Renal cortex interstitium (tissue), 11 donors: ENCODE data around the gene MECR. TPM values are rescaled to one million over a fixed set of nuclear protein-coding genes. Genes with fewer than 3 reads are reported as not detected.
A peak's percentile ranks its signal among the peaks of the same experiment; 100 is the strongest.
"Not testable (repeated sequence)": the region's sequence is repeated elsewhere in the genome, so short reads cannot be mapped to it uniquely, and the experiment has no call there.

Source experiments
- DNase-seq, 11 donors: peaks; one replicate each; pipeline ENCODE4 v3.0.0-alpha.2; 2013; ENCODE audit warnings: low read depth in 9 of 11, low spot score in 4 of 11; ENCODE audit errors: extremely low read depth in 1 of 11
- polyA plus RNA-seq, 3 donors: library from polyadenylated mRNA; unstranded; fragments of 120-200 nt; gene quantifications; one replicate each; pipeline ENCODE4 v1.2.1, GENCODE V29; 2013; ENCODE audit not compliant: insufficient read length in 3 of 3

The MECR gene
- polyA plus RNA-seq, 3 donors = 28.1 to 37.0 (median 33.2) TPM

DNA sequence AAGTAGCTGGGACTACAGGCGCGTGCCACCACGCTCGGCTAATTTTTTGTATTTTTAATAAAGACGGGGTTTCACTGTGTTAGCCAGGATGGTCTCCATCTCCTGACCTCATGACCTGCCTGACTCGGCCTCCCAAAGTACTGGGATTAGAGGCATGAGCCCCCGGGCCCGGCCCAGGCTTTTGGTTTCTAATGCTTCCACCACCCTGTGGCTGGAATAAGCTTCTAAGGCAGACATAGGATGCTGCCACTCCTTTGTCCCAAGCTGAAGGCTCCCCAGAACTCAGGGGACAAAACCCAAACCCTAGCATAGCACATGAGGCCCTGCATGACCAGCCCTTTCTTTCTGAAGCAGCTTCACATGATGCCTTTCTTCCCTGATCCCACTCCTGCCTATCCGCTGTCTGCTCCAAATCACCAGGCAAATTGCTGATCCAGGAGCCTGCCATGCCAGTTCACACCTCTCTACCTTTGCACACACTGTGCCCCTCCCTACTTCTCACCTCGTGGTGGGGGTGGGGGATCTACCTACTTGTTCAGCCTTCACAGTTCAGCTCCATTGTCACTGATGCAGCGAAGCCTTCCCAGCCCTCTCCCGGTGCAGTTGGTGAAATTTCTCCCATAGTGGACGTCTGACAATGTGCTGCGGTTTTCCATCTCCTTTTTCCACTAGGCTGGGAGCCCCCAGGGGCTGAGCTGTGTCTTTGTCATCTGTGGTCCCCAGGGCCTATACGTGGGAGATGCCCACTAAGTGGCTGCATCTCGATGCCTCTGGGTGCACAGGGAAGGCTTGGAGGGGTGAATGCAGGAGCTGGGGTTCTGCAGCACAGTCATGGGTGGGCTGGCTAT, 12.5 kb upstream of the MECR start:
- DNase-seq = no peak

- DNase-seq = no peak
Measured at GRCh38 chr1:29240986-29241385, 10.3 kb upstream of the MECR start.

DNA sequence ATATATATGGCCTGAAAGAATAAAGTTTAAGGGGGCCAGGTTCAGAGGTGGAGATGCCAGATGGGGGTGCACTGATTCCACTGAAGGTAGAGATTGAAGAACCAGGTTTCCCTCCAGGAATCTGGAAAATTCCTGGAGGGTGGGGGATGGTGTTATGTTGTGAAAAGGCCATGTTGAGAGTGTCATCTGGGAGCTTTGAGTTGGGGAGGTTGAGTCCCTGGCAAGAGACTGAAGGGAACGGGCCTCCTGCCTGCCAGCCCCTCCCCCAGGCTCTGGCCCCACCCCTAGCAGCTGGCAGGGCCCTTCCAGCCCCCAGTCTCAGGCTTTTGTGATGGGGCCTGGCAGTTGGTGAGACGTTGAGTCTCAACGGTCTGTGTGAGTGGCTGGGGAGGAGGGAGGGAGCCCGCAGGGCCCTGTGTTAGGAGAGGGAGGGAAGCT, 9.7 kb upstream of the MECR start:
- DNase-seq = no peak

DNA sequence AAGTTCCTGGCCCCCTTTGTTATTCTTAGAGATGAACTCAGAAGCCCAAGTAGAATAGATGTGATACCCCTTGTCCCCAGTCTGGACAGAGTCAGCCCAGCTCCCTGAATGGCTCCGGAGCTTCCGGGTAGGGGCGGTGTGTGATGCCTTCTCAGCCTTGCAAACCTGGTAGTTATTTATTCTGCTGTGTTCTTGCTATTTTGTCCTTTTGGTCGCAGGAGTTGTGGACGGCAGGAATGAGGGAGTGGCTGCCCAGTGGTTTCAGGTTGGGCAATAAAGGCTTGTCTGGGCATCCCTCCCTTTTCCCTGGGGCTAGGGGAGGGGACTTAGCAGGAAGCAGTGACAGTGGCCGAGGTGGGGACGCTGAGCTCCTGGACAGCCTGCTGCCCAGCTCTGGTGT, 8.4 kb upstream of the MECR start:
- DNase-seq = no peak

- DNase-seq = no peak
Measured at GRCh38 chr1:29238620-29239002, 7.9 kb upstream of the MECR start.

DNA sequence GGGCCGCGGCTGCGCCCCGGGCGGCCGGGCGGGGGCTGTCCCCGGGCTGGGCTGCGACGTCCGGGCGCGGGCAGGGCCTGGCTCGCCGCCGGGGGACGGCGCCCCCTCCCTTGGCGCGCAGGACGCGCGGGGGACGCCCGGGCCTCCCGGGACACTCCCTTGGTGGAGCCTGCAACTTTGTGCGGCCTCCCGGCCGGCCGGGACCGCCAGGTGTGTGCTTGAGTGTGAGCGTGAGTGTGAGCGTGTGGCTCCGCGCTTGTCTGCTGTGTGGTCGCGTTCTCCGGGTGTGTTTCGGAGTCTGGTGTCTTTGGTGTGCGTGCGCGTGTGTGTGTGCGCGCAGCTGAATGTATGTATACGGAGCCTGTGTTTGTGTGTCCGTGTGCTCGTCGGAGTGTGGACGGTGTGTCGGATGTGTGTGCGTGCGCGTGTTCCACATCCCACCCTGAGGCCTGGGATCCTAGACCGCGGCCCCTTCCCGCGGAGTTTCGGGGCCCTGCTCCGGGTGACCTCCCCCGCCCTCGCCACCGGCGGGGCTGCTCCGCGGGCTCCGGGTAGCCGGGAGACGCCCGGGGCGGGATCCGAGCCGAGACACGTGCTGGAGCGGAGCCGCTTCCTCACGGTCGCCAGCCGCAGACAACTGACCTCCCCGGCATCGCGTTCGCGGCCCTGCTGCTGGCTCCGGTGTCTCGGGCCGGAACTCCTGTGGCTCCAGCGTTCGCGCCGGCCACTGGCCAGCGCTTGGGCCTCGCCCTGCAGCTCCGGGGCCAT, 7.3 kb upstream of the MECR start:
- DNase-seq = no peak

GRCh38 chr1:29237129-29237821, 6.5 kb upstream of the MECR start:
- peak in 4 of 11 donors; percentile 36 to 53 (median 51) for DNase-seq

GRCh38 chr1:29236712-29237128, 6.0 kb upstream of the MECR start:
- no peak for DNase-seq

DNA sequence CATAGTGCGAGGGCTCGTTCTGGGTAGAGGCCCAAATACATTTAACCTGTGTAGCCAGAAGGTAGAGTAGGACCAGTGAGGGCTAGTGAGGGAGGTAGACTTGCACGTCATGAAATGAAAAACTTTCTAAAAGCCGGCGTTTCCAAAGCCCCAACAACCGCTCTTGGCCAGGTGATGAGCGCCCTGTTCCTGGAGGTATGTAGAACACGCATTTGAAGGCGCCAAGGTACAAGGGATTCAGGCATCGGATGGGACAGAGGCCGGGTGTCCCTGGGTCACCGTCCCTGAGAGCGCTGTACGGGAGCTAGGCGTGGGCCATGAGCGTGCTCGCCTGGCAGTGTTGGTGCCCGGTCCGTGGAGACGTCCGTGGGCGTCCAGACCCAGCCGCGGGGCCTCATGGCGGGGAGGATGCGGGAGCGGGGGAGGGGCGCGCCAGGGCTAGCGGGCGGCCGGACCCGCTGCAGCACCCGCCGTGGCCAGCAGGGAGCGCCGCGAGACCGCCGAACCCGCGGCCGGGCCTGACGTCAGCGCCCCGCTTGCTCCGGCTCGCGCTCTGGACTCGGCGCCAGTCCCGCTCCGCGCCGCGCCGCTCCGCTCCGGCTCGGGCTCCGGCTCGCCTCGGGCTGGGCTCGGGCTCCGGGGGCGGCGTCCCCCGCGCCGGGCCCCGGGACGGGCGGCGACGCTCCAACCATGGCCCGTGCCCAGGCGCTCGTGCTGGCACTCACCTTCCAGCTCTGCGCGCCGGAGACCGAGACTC, 5.4 kb upstream of the MECR start, which contains the start of gene PTPRU:
Gene PTPRU (plus strand): TSS at position 568 of the 757 bp plus-strand sequence. CDS start 123 bp downstream, at position 691.
- peak in 6 of 11 donors; percentile 57 to 76 (median 68) for DNase-seq

DNA sequence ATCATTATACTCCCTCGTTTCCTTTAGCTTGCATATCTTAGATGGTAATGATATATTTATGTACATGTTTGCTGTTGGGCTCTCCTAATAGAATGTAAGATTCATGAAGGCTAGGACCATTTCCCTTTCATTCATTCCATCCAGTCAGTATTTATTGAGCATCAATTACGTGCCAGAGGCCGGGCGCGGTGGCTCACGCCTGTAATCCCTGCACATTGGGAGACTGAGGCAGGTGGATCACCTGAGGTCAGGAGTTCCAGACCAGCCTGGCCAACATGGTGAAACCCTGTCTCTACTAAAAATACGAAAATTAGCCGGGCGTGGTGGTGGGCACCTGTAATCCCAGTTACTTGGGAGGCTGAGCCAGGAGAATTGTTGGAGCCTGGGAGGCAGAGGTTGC, 4.1 kb upstream of the MECR start:
- DNase-seq = not testable (repeated sequence)

DNA sequence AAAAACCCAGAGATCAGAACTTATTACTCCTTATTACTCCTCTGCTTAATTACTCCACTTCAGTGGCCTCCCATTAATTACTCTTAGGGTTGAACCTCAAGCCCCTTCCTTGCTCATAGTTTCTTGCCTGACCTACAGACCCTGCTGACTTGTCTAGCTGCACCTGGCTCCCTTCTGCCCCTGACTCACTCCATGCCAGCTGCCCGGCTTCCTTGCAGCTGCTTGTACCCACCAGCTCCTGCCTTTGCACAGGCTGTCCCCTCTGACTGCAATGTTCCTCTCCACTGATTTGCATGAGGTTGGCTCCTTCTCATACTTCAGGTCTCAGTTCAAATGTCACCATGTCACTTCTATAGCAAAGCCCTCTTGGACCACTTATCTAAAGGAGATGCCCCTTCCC, 3.7 kb upstream of the MECR start:
- no peak for DNase-seq

GRCh38 chr1:29233693-29234092, 3.0 kb upstream of the MECR start:
- no peak for DNase-seq

DNA sequence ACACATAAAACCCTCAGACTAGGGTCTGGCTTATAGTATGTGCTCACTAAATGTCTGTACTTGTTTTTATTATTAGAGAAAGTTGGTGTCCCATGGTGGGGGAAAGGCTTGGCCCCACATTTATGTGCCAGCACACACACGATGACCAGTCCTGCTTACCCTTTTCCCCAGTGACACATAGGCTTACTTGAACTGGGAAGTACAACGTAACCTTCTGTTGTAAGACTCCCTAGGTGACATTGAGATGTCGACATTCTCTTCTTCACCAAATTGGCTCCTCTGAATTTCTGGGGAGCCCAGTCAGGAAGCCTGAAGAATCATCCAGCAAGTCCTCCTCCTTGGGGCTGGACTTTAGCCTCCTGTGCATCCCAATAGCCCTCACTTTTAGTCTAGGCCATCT, 1.7 kb upstream of the MECR start:
- DNase-seq = no peak

GRCh38 chr1:29230204-29230552, 556 bp downstream of the MECR start:
- no peak for DNase-seq

- no peak for DNase-seq
Measured at GRCh38 chr1:29227511-29227910, 3.2 kb downstream of the MECR start.

DNA sequence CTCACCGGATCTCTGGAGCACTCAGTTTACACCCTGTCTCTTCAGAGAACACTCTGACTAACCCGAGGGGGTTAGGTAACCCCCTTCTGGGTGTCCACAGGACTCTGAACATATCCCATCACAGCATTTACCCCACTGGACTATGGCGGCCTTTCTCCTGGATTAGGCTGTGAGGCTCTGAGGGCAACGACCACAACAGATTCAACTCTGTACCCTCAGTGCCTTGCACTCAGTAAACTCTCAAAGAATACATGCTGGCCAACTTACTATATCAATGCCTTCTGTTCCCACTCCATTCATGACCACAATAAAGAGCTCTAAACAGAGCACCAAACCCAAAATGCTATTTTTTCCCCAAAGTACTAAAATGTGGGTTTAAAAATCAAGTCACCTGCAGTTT, 5.4 kb downstream of the MECR start:
- DNase-seq = no peak

GRCh38 chr1:29224356-29224837, 6.3 kb downstream of the MECR start:
- DNase-seq = no peak

- DNase-seq = no peak
Measured at GRCh38 chr1:29223521-29223920, 7.2 kb downstream of the MECR start.

DNA sequence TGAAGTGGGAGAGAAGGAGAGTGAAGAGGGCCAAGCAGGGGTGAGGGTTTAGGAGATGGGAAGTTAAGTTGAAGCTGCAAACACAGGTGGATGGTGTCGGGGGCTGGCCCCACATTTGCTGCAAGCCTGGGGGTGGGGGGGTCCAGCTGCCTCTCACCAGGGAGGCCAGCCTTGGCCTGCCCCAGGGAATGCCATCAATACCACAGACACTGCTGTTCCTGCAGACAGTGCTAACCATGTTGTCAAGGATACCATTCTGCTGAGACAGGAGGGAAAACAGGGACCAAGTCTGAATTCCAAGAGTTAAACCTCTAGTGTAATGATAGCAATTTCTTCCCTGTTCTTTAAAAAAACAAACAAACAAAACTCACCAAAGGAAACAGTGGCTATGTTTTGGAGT, 8.0 kb downstream of the MECR start:
- DNase-seq = no peak
